Endodermal cell (in vitro differentiated cells): Measurements from ENCODE around the gene SMYD1. TPM values are rescaled to one million over a fixed set of nuclear protein-coding genes. Genes with fewer than 3 reads are reported as not detected.

Experiments used
- DNase-seq: peaks from one replicate; pipeline ENCODE4 v3.0.0-alpha.2; 2017
- H3K27ac ChIP-seq: 2 replicates; pipeline ENCODE4 v1.5.1; 2013; ENCODE audit warnings: mild to moderate bottlenecking, low read depth, low read length, moderate library complexity
- H3K27me3 ChIP-seq: 2 replicates; pipeline ENCODE4 v1.6.1; 2013; ENCODE audit warnings: mild to moderate bottlenecking, low read length, moderate library complexity; ENCODE audit not compliant: insufficient read depth, control insufficient read depth, poor library complexity, severe bottlenecking
- H3K36me3 ChIP-seq: 2 replicates; pipeline ENCODE4 v1.7.0; 2013; ENCODE audit warnings: mild to moderate bottlenecking, low read length, moderate library complexity; ENCODE audit not compliant: control insufficient read depth, insufficient read depth
- H3K4me1 ChIP-seq: one replicate; pipeline ENCODE4 v1.7.0; 2013; ENCODE audit warnings: low read length; ENCODE audit not compliant: control insufficient read depth, insufficient read depth
- H3K4me3 ChIP-seq: 2 replicates; pipeline ENCODE4 v1.5.1; 2013; ENCODE audit warnings: mild to moderate bottlenecking, low read length, moderate library complexity
- H3K9ac ChIP-seq: 2 replicates; pipeline ENCODE4 v1.6.1; 2013; ENCODE audit warnings: mild to moderate bottlenecking, low read length, moderate library complexity; ENCODE audit not compliant: poor library complexity, severe bottlenecking; ENCODE audit errors: extremely low read depth
- H3K9me3 ChIP-seq: 2 replicates; pipeline ENCODE4 v1.6.1; 2013; ENCODE audit warnings: mild to moderate bottlenecking, low read length, moderate library complexity; ENCODE audit not compliant: control insufficient read depth
- H3K27ac Mint-ChIP-seq: 2 replicates; pipeline ENCODE4 v1.8.0; 2020; ENCODE audit warnings: mixed read lengths
- H3K27me3 Mint-ChIP-seq: 2 replicates; pipeline ENCODE4 v1.8.0; 2021; ENCODE audit warnings: mild to moderate bottlenecking, mixed read lengths; ENCODE audit not compliant: insufficient read depth
- H3K36me3 Mint-ChIP-seq: 2 replicates; pipeline ENCODE4 v1.8.0; 2020; ENCODE audit warnings: low read depth, mixed read lengths
- H3K4me1 Mint-ChIP-seq: 2 replicates; pipeline ENCODE4 v1.8.0; 2020; ENCODE audit warnings: mixed read lengths
- H3K4me3 Mint-ChIP-seq: 2 replicates; pipeline ENCODE4 v1.8.0; 2020; ENCODE audit warnings: mild to moderate bottlenecking, moderate library complexity, mixed read lengths
- H3K9me3 Mint-ChIP-seq: 2 replicates; pipeline ENCODE4 v1.8.0; 2020; ENCODE audit warnings: mild to moderate bottlenecking, mixed read lengths
- CTCF ChIP-seq: fragments of 200-600 bp; sonication (generic); conservative IDR thresholded peaks from 2 replicates; pipeline ENCODE4 v1.5.0; 2021; ENCODE audit warnings: antibody characterized with exemption, mild to moderate bottlenecking
- WGBS, 2 experiments: methylation state at CpG; one replicate each; pipeline versions ENCODE4 v1.1.5 to v1.1.7; 2013; ENCODE audit warnings: missing lambda C conversion rate in 2 of 2, mixed read lengths in 1 of 2; ENCODE audit not compliant: insufficient coverage in 1 of 2, insufficient read length in 1 of 2; 5-methylcytosine and 5-hydroxymethylcytosine counted together
- total RNA-seq, 2 donors: library from RNA; stranded (reverse); fragmentation: NEBNext Ultra II Directional in 1 of 2; extraction: Animal tissue kit (Norgen Biotek cat#: 25700) in 1 of 2; gene quantifications; 2 replicates in 1 of 2; 3 replicates in 1 of 2; pipeline ENCODE4 v1.2.1, GENCODE V29; 2021

SMYD1 gene
- total RNA-seq, 2 donors from 2014 or later = not detected

GRCh38 chr2:88061295-88061694 lies 6.3 kb upstream of the SMYD1 start:
- no peak for DNase-seq
- Mint-ChIP-seq H3K27me3 (peaks cover 42% of the 10 kb centered on the region), H3K27ac (no peak overlapping the region), H3K4me1 (peaks cover 7% of the 10 kb centered on the region), H3K9me3 (no peaks in the 10 kb centered on the region), H3K4me3 (no peak overlapping the region), H3K36me3 (no peaks in the 10 kb centered on the region)
- Histone ChIP-seq H3K4me3 (no peak overlapping the region), H3K36me3 (no peaks in the 10 kb centered on the region), H3K9ac (no peak overlapping the region), H3K27me3 (peaks cover 36% of the 10 kb centered on the region), H3K27ac (no peak overlapping the region), H3K9me3 (no peaks in the 10 kb centered on the region), H3K4me1 (no peaks in the 10 kb centered on the region)
- TF ChIP-seq CTCF = no peak
- 97 to 100% methylated on average over 1 to 3 of the region's 3 CpGs for WGBS, 2 experiments

- H3K9me3 Mint-ChIP-seq = no peaks in the 10 kb centered on the region
- peaks cover 2% of the 10 kb centered on the region for H3K4me1 Mint-ChIP-seq
- peaks cover 71% of the 10 kb centered on the region for H3K27me3 ChIP-seq
- no peak for DNase-seq
- H3K27me3 Mint-ChIP-seq = peaks cover 65% of the 10 kb centered on the region
- H3K36me3 ChIP-seq = no peaks in the 10 kb centered on the region
- no peak overlapping the region for H3K4me3 ChIP-seq
- 74 to 95% methylated on average over 2 to 3 of the region's 4 CpGs for WGBS, 2 experiments
- no peak overlapping the region for H3K4me3 Mint-ChIP-seq
- H3K36me3 Mint-ChIP-seq = no peaks in the 10 kb centered on the region
- no peak overlapping the region for H3K27ac ChIP-seq
- no peaks in the 10 kb centered on the region for H3K4me1 ChIP-seq
- no peak overlapping the region for H3K27ac Mint-ChIP-seq
- H3K9ac ChIP-seq = no peak overlapping the region
- H3K9me3 ChIP-seq = no peaks in the 10 kb centered on the region
- no peak for TF ChIP-seq CTCF
Observed at GRCh38 chr2:88066543-88066942, 1.1 kb upstream of the SMYD1 start.

GRCh38 chr2:88067189-88067588 lies 436 bp upstream of the SMYD1 start:
- Mint-ChIP-seq H3K27ac (no peak overlapping the region), H3K27me3 (peaks cover 58% of the 10 kb centered on the region), H3K9me3 (no peaks in the 10 kb centered on the region), H3K4me1 (peaks cover 2% of the 10 kb centered on the region), H3K36me3 (no peaks in the 10 kb centered on the region), H3K4me3 (no peak overlapping the region)
- no peaks in the 10 kb centered on the region for H3K9me3 ChIP-seq
- H3K9ac ChIP-seq = no peak overlapping the region
- TF ChIP-seq CTCF = no peak
- H3K27me3 ChIP-seq = peaks cover 65% of the 10 kb centered on the region
- no peaks in the 10 kb centered on the region for H3K4me1 ChIP-seq
- DNase-seq = no peak
- no peak overlapping the region for H3K4me3 ChIP-seq
- no peak overlapping the region for H3K27ac ChIP-seq
- WGBS, 2 experiments = 89 to 92% methylated on average over 4 to 5 of the region's 5 CpGs
- no peaks in the 10 kb centered on the region for H3K36me3 ChIP-seq
